ENCODE measurements around the gene SPNS3.
A peak's percentile ranks its signal among the peaks of the same experiment; 100 is the strongest.

The SPNS3 gene

GRCh38 chr17:4467287-4467686 is 33.5 kb downstream of the SPNS3 start:
- no peak for DNase-seq (ENCODE audit: low read depth)

- DNase-seq (ENCODE audit: low read depth): no peak
Measured at GRCh38 chr17:4469552-4469951, 35.8 kb downstream of the SPNS3 start.

- no peak for DNase-seq (ENCODE audit: low read depth)
Measured at GRCh38 chr17:4472286-4472685, 38.5 kb downstream of the SPNS3 start.

- DNase-seq (ENCODE audit: low read depth): no peak
Measured at GRCh38 chr17:4474093-4474492, 40.4 kb downstream of the SPNS3 start.

- no peak for DNase-seq (ENCODE audit: low read depth)
Measured at GRCh38 chr17:4475001-4475400, 41.3 kb downstream of the SPNS3 start.

- no peak for DNase-seq (ENCODE audit: low read depth)
Measured at GRCh38 chr17:4475463-4475862, 41.7 kb downstream of the SPNS3 start.

GRCh38 chr17:4476017-4476416 is 42.3 kb downstream of the SPNS3 start:
- DNase-seq (ENCODE audit: low read depth): no peak

GRCh38 chr17:4476511-4477070 is 42.9 kb downstream of the SPNS3 start:
- DNase-seq (ENCODE audit: low read depth): no peak

GRCh38 chr17:4477255-4477791 is 43.6 kb downstream of the SPNS3 start:
- DNase-seq (ENCODE audit: low read depth): no peak

GRCh38 chr17:4478318-4478830 is 44.6 kb downstream of the SPNS3 start:
- no peak for DNase-seq (ENCODE audit: low read depth)

- DNase-seq (ENCODE audit: low read depth): no peak
Measured at GRCh38 chr17:4479340-4479981, 45.7 kb downstream of the SPNS3 start.

GRCh38 chr17:4479982-4480751 is 46.4 kb downstream of the SPNS3 start:
- no peak for DNase-seq (ENCODE audit: low read depth)

GRCh38 chr17:4480929-4481898 is 47.5 kb downstream of the SPNS3 start:
- no peak for DNase-seq (ENCODE audit: low read depth)

- DNase-seq (ENCODE audit: low read depth): no peak
Measured at GRCh38 chr17:4482338-4483011, 48.7 kb downstream of the SPNS3 start.

GRCh38 chr17:4483012-4483840 is 49.5 kb downstream of the SPNS3 start:
- DNase-seq (ENCODE audit: low read depth): no peak

- peak; percentile 38 for DNase-seq (ENCODE audit: low read depth)
Measured at GRCh38 chr17:4485676-4486646, 52.2 kb downstream of the SPNS3 start.

GRCh38 chr17:4487296-4487695 is 53.6 kb downstream of the SPNS3 start:
- no peak for DNase-seq (ENCODE audit: low read depth)

GRCh38 chr17:4487820-4488716 is 54.3 kb downstream of the SPNS3 start:
- DNase-seq (ENCODE audit: low read depth): no peak
